HL-60 (cell line): ENCODE data around the gene USP38.

Source experiments
- CTCF ChIP-seq: IDR thresholded peaks from one replicate; pipeline ENCODE4 v1.5.1; 2011; ENCODE audit warnings: low read length, control low read depth, inconsistent platforms; ENCODE audit not compliant: insufficient read depth
- GABPA ChIP-seq: IDR thresholded peaks from 2 replicates; pipeline ENCODE4 v1.6.1; 2012; ENCODE audit warnings: low read depth
- POLR2AphosphoS5 ChIP-seq: IDR thresholded peaks from 2 replicates; pipeline ENCODE4 v1.6.1; 2012; ENCODE audit warnings: low read depth
- TF ChIP-seq, protein P1 (sequence below): IDR thresholded peaks from 2 replicates; pipeline ENCODE4 v1.6.1; 2012; ENCODE audit warnings: low read depth; ENCODE audit not compliant: insufficient replicate concordance

GRCh38 chr4:143230683-143231082, 46.0 kb downstream of the USP38 start:
- no peak for TF ChIP-seq CTCF
- no peak for TF ChIP-seq POLR2AphosphoS5
- TF ChIP-seq, protein P1, sequence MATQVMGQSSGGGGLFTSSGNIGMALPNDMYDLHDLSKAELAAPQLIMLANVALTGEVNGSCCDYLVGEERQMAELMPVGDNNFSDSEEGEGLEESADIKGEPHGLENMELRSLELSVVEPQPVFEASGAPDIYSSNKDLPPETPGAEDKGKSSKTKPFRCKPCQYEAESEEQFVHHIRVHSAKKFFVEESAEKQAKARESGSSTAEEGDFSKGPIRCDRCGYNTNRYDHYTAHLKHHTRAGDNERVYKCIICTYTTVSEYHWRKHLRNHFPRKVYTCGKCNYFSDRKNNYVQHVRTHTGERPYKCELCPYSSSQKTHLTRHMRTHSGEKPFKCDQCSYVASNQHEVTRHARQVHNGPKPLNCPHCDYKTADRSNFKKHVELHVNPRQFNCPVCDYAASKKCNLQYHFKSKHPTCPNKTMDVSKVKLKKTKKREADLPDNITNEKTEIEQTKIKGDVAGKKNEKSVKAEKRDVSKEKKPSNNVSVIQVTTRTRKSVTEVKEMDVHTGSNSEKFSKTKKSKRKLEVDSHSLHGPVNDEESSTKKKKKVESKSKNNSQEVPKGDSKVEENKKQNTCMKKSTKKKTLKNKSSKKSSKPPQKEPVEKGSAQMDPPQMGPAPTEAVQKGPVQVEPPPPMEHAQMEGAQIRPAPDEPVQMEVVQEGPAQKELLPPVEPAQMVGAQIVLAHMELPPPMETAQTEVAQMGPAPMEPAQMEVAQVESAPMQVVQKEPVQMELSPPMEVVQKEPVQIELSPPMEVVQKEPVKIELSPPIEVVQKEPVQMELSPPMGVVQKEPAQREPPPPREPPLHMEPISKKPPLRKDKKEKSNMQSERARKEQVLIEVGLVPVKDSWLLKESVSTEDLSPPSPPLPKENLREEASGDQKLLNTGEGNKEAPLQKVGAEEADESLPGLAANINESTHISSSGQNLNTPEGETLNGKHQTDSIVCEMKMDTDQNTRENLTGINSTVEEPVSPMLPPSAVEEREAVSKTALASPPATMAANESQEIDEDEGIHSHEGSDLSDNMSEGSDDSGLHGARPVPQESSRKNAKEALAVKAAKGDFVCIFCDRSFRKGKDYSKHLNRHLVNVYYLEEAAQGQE, result no peak
- TF ChIP-seq GABPA, result no peak
